ENCODE data around the gene CMAS. TPM values are rescaled to one million over a fixed set of nuclear protein-coding genes. Genes with fewer than 3 reads are reported as not detected.

CMAS gene
- total RNA-seq, 1 experiment from 2014 or later: 69.0 TPM

DNA sequence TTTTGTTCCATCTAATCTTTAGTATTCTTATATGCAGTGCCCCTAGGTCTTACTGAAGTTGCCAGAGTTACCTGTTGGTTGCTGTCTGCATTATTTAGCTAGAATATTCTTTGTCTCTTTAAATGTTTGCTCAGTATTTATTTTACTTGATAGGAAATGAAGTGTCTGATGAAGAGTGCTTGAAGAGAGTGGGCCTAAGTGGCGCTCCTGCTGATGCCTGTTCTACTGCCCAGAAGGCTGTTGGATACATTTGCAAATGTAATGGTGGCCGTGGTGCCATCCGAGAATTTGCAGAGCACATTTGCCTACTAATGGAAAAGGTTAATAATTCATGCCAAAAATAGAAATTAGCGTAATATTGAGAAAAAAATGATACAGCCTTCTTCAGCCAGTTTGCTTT lies 18.9 kb downstream of the CMAS start:
- ATAC-seq: no peak
- peaks cover 37% of the 10 kb centered on the region for H3K36me3 Mint-ChIP-seq
- ChIA-PET POLR2A (no interaction called here), CTCF (no interaction called here)
- H3K9me3 Mint-ChIP-seq: no peaks in the 10 kb centered on the region
- H3K4me3 Mint-ChIP-seq: no peak overlapping the region
- no peak overlapping the region for H3K27ac Mint-ChIP-seq
- TF ChIP-seq MYBL2 (CRISPR knock-in tag; IDR thresholded peaks at IDR 0.05) (no peak), ATF3 (CRISPR knock-in tag; conservative IDR thresholded peaks at IDR 0.05) (no peak), PREB (CRISPR knock-in tag; IDR thresholded peaks at IDR 0.05; ENCODE audit: borderline replicate concordance) (no peak), ZNF232 (CRISPR knock-in tag; IDR thresholded peaks at IDR 0.05) (no peak), TP53 (CRISPR knock-in tag; IDR thresholded peaks at IDR 0.05) (no peak), ZBTB43 (CRISPR knock-in tag; IDR thresholded peaks at IDR 0.05) (no peak), MXD4 (CRISPR knock-in tag; IDR thresholded peaks at IDR 0.05; ENCODE audit: borderline replicate concordance) (no peak), NR2C2 (CRISPR knock-in tag; IDR thresholded peaks at IDR 0.05) (no peak), ZNF138 (CRISPR knock-in tag; conservative IDR thresholded peaks at IDR 0.05) (no peak), RORB (CRISPR knock-in tag; IDR thresholded peaks at IDR 0.05) (no peak), SOX15 (CRISPR knock-in tag; IDR thresholded peaks at IDR 0.05) (no peak), ZNF423 (CRISPR knock-in tag; IDR thresholded peaks at IDR 0.05) (no peak), RELA (CRISPR knock-in tag; IDR thresholded peaks at IDR 0.05; ENCODE audit: borderline replicate concordance) (no peak)
- TF ChIP-seq, protein P1, sequence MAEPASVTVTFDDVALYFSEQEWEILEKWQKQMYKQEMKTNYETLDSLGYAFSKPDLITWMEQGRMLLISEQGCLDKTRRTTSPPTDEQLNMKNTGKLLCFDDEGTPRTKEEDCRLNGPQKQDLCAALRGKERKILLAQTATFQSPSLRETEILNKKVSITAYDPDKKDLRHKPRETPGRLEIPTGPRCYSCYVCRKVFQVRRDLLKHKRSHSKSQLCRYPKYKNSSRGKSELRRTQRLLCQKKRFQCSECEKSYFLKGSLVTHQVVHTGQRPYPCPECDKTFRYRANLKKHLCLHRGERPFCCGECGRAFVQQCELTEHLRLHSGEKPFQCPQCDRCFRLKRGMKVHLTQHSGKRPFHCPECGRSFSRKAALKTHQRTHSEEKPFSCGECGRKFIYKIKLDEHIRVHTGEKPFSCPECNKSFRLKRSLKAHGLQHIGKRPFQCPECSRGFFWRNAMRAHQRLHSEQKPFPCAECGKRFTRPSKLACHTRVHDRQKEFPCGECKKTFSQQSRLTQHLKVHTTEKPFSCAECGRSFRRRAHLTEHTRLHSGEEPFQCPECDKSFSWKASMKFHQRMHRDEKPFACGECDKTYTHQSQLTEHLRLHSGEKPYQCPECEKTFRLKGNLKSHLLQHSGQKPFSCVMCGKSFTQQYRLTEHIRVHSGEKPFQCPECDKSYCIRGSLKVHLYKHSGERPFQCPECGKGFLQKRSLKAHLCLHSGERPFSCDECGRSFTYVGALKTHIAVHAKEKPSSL (CRISPR knock-in tag; conservative IDR thresholded peaks at IDR 0.05): no peak
- TF ChIP-seq, protein P2, sequence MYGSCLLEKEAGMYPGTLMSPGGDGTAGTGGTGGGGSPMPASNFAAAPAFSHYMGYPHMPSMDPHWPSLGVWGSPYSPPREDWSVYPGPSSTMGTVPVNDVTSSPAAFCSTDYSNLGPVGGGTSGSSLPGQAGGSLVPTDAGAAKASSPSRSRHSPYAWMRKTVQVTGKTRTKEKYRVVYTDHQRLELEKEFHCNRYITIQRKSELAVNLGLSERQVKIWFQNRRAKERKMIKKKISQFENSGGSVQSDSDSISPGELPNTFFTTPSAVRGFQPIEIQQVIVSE (CRISPR knock-in tag; IDR thresholded peaks at IDR 0.05; ENCODE audit: borderline replicate concordance): no peak
- TF ChIP-seq, protein P3, sequence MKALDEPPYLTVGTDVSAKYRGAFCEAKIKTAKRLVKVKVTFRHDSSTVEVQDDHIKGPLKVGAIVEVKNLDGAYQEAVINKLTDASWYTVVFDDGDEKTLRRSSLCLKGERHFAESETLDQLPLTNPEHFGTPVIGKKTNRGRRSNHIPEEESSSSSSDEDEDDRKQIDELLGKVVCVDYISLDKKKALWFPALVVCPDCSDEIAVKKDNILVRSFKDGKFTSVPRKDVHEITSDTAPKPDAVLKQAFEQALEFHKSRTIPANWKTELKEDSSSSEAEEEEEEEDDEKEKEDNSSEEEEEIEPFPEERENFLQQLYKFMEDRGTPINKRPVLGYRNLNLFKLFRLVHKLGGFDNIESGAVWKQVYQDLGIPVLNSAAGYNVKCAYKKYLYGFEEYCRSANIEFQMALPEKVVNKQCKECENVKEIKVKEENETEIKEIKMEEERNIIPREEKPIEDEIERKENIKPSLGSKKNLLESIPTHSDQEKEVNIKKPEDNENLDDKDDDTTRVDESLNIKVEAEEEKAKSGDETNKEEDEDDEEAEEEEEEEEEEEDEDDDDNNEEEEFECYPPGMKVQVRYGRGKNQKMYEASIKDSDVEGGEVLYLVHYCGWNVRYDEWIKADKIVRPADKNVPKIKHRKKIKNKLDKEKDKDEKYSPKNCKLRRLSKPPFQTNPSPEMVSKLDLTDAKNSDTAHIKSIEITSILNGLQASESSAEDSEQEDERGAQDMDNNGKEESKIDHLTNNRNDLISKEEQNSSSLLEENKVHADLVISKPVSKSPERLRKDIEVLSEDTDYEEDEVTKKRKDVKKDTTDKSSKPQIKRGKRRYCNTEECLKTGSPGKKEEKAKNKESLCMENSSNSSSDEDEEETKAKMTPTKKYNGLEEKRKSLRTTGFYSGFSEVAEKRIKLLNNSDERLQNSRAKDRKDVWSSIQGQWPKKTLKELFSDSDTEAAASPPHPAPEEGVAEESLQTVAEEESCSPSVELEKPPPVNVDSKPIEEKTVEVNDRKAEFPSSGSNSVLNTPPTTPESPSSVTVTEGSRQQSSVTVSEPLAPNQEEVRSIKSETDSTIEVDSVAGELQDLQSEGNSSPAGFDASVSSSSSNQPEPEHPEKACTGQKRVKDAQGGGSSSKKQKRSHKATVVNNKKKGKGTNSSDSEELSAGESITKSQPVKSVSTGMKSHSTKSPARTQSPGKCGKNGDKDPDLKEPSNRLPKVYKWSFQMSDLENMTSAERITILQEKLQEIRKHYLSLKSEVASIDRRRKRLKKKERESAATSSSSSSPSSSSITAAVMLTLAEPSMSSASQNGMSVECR (CRISPR knock-in tag; IDR thresholded peaks at IDR 0.05; ENCODE audit: borderline replicate concordance): no peak
- H3K4me1 Mint-ChIP-seq: peaks cover 2% of the 10 kb centered on the region
- DNase-seq (ENCODE audit: low spot score): no peak
- no peaks in the 10 kb centered on the region for H3K27me3 Mint-ChIP-seq (ENCODE audit: low read depth)

GRCh38 chr12:22066310-22066709 lies 20.3 kb downstream of the CMAS start:
- H3K4me3 Mint-ChIP-seq: no peak overlapping the region
- CTCF ChIA-PET: no interaction called here
- ATAC-seq (no peak), DNase-seq (ENCODE audit: low spot score) (no peak)
- no peak for TF ChIP-seq FOXP1 (CRISPR knock-in tag; IDR thresholded peaks at IDR 0.05; ENCODE audit: borderline replicate concordance)
- H3K27ac Mint-ChIP-seq: no peak overlapping the region
- peaks cover 9% of the 10 kb centered on the region for H3K4me1 Mint-ChIP-seq
- POLR2A ChIA-PET: no interaction called here
- H3K9me3 Mint-ChIP-seq: no peaks in the 10 kb centered on the region
- peaks cover 37% of the 10 kb centered on the region for H3K36me3 Mint-ChIP-seq
- no peaks in the 10 kb centered on the region for H3K27me3 Mint-ChIP-seq (ENCODE audit: low read depth)

Data from WTC11 (cell line).